ENCODE results near the gene ATP8B4.
"Not testable (repeated sequence)": the region's sequence is repeated elsewhere in the genome, so short reads cannot be mapped to it uniquely, and the experiment has no call there.

Gene ATP8B4

GRCh38 chr15:49964551-49964950 is 154.5 kb downstream of the ATP8B4 start:
- ChIA-PET POLR2A (no interaction called here), CTCF (no interaction called here)
- no peak for DNase-seq (ENCODE audit: extremely low spot score)
- TF ChIP-seq CTCF (IDR thresholded peaks at IDR 0.05; ENCODE audit: control extremely low read depth, extremely low read depth, low read depth, missing control alignments), result no peak

- TF ChIP-seq CTCF (IDR thresholded peaks at IDR 0.05; ENCODE audit: control extremely low read depth, extremely low read depth, low read depth, missing control alignments), result no peak
- POLR2A ChIA-PET, result no interaction called here
- CTCF ChIA-PET, result no interaction called here
- no peak for DNase-seq (ENCODE audit: extremely low spot score)
Measured at GRCh38 chr15:49964061-49964460, 155.0 kb downstream of the ATP8B4 start.

GRCh38 chr15:49963033-49963772 is 155.8 kb downstream of the ATP8B4 start:
- DNase-seq (ENCODE audit: extremely low spot score); POLR2A ChIA-PET: not testable (repeated sequence)
- CTCF ChIA-PET, result interaction anchor here (1.2 kb wide), 1 partner anchor 11 kb away, joined by 3 read pairs; no protein-coding TSS in a partner anchor

- no peak for DNase-seq (ENCODE audit: extremely low spot score)
- ChIA-PET CTCF (no interaction called here), POLR2A (no interaction called here)
- no peak for TF ChIP-seq CTCF (IDR thresholded peaks at IDR 0.05; ENCODE audit: control extremely low read depth, extremely low read depth, low read depth, missing control alignments)
Measured at GRCh38 chr15:49962044-49962602, 156.9 kb downstream of the ATP8B4 start.

- ChIA-PET POLR2A (no interaction called here), CTCF (no interaction called here)
- TF ChIP-seq CTCF (IDR thresholded peaks at IDR 0.05; ENCODE audit: control extremely low read depth, extremely low read depth, low read depth, missing control alignments), result no peak
- DNase-seq (ENCODE audit: extremely low spot score), result no peak
Measured at GRCh38 chr15:49953421-49953820, 165.6 kb downstream of the ATP8B4 start.

GRCh38 chr15:49946681-49947080 is 172.4 kb downstream of the ATP8B4 start:
- no peak for DNase-seq (ENCODE audit: extremely low spot score)
- ChIA-PET POLR2A (no interaction called here), CTCF (no interaction called here)
- no peak for TF ChIP-seq CTCF (IDR thresholded peaks at IDR 0.05; ENCODE audit: control extremely low read depth, extremely low read depth, low read depth, missing control alignments)

- ChIA-PET POLR2A (no interaction called here), CTCF (no interaction called here)
- TF ChIP-seq CTCF (IDR thresholded peaks at IDR 0.05; ENCODE audit: control extremely low read depth, extremely low read depth, low read depth, missing control alignments), result no peak
Measured at GRCh38 chr15:49934487-49934886, 184.5 kb downstream of the ATP8B4 start.

More at GRCh38 chr15:49934487-49934886, 184.5 kb downstream of the ATP8B4 start:
- no peak for DNase-seq (ENCODE audit: extremely low spot score)

All from GM10248 (cell line).